ENCODE results near the gene RGS14.

- TF ChIP-seq CTCF (conservative IDR thresholded peaks at IDR 0.05; ENCODE audit: low read length) (no peak), EZH2phosphoT487 (IDR thresholded peaks at IDR 0.05; ENCODE audit: borderline replicate concordance, low read depth, low read length) (no peak)
Measured at GRCh38 chr5:177333420-177334154, 24.1 kb upstream of the RGS14 start.
